Heart left ventricle (tissue), 13 donors: ENCODE measurements around the gene KIF13A.

Experiments used
- CTCF ChIP-seq, 12 donors: fragments of 200-600 bp; sonication (generic) in 4 of 12; IDR thresholded peaks; one replicate each; pipeline versions ENCODE4 v1.5.0 to v1.8.0; 2018 to 2022; ENCODE audit warnings: antibody characterized with exemption in 12 of 12, mild to moderate bottlenecking in 5 of 12
- POLR2A ChIP-seq, 2 donors: fragments of 450-650 bp; IDR thresholded peaks; one replicate each; pipeline ENCODE4 v1.6.1; 2017; ENCODE audit warnings: antibody characterized with exemption in 2 of 2, mild to moderate bottlenecking in 2 of 2, moderate library complexity in 2 of 2
- donor health status: ischemic (EF 13 %, LVEDD 7.1; RV severe dilation, severe dysfunction).
- donor health status: DM: no; HTN: yes; CAD: no.
- donor health status: DM: no; HTN: no; CAD: no.
- donor health status: ischemic (EF 25% LVEDD 6.9; RV normal size, moderate dysfunction).
- donor health status: ischemic (EF 25% LVEDD 5.7; RV mildly dilated, moderate dysfunction).
- donor health status: ischemic (EF 35%, LVEDD 5.7; RV mildly dilated, moderate dysfunction).
- donor health status: nonischemic (EF 11% LVEDD 7.7; RV severe dilation, severe dysfunction).
- donor health status: DM: yes; HTN: yes; CAD: no.
- donor health status: PGD.
- donor health status: ischemic (EF 29% LVEDD 5.4; RV normal size, mild dysfunction).
- donor health status: nonischemic (EF 23%, LVEDD 6.1; RV moderate dilation, normal function).

GRCh38 chr6:17930321-17930993 lies 57.0 kb downstream of the KIF13A start:
- TF ChIP-seq CTCF (IDR thresholded peaks at IDR 0.05) (no peak), POLR2A (IDR thresholded peaks at IDR 0.05) (no peak)
